HepG2 (cell line): Measurements from ENCODE around the gene SLC39A1. TPM values are rescaled to one million over a fixed set of nuclear protein-coding genes. Genes with fewer than 3 reads are reported as not detected.
A peak's percentile ranks its signal among the peaks of the same experiment; 100 is the strongest.

ENCODE experiments used
- CERS6 ChIP-seq: sonication (generic); formaldehyde crosslinking; IDR thresholded peaks from 2 replicates; pipeline ENCODE4 v1.5.0; 2020; ENCODE audit warnings: missing genetic modification reagents
- FOXK2 ChIP-seq: fragments of 450-650 bp; IDR thresholded peaks from 2 replicates; pipeline ENCODE4 v1.6.1; 2016
- FOXO1 ChIP-seq: sonication (generic); formaldehyde crosslinking; IDR thresholded peaks from 2 replicates; pipeline ENCODE4 v1.4.0; 2020; ENCODE audit warnings: missing genetic modification reagents
- HMGXB4 ChIP-seq, 2 experiments: sonication (generic) in 1 of 2; formaldehyde crosslinking in 1 of 2; IDR thresholded peaks; 2 replicates each; pipeline versions ENCODE4 v1.4.0 to v1.6.1; 2018 to 2020; ENCODE audit warnings: missing genetic modification reagents in 2 of 2, borderline replicate concordance in 1 of 2, low read depth in 1 of 2, mild to moderate bottlenecking in 1 of 2, missing biosample characterization in 1 of 2
- MIER2 ChIP-seq: IDR thresholded peaks from 2 replicates; pipeline ENCODE4 v1.6.1; 2016; ENCODE audit warnings: missing biosample characterization, missing genetic modification reagents
- NFATC3 ChIP-seq: sonication (generic); formaldehyde crosslinking; IDR thresholded peaks from 2 replicates; pipeline ENCODE4 v1.5.1; 2020; ENCODE audit warnings: mild to moderate bottlenecking, missing genetic modification reagents
- TSC22D2 ChIP-seq: sonication (generic); formaldehyde crosslinking; IDR thresholded peaks from 2 replicates; pipeline ENCODE4 v1.5.1; 2020; ENCODE audit warnings: missing genetic modification reagents, mild to moderate bottlenecking, borderline replicate concordance
- ZBTB7B ChIP-seq: sonication (generic); formaldehyde crosslinking; IDR thresholded peaks from 2 replicates; pipeline ENCODE4 v1.4.0; 2020; ENCODE audit warnings: missing genetic modification reagents
- ZFP62 ChIP-seq: sonication (generic); formaldehyde crosslinking; IDR thresholded peaks from 2 replicates; pipeline ENCODE4 v1.4.0; 2020; ENCODE audit warnings: missing genetic modification reagents
- ZNF138 ChIP-seq: sonication (generic); formaldehyde crosslinking; IDR thresholded peaks from 2 replicates; pipeline ENCODE4 v1.5.0; 2020; ENCODE audit warnings: mild to moderate bottlenecking, low read depth, missing genetic modification reagents
- ZNF468 ChIP-seq: sonication (generic); formaldehyde crosslinking; IDR thresholded peaks from 2 replicates; pipeline ENCODE4 v1.8.0; 2022; ENCODE audit warnings: mild to moderate bottlenecking, moderate library complexity, missing genetic modification reagents
- ZNF547 ChIP-seq: sonication (generic); formaldehyde crosslinking; IDR thresholded peaks from 2 replicates; pipeline ENCODE4 v1.5.1; 2020; ENCODE audit warnings: mild to moderate bottlenecking, missing genetic modification reagents
- ZNF616 ChIP-seq: sonication (generic); formaldehyde crosslinking; IDR thresholded peaks from 2 replicates; pipeline ENCODE4 v1.5.0; 2020; ENCODE audit warnings: low read depth, mild to moderate bottlenecking, missing genetic modification reagents
- ZNF761 ChIP-seq: sonication (generic); formaldehyde crosslinking; conservative IDR thresholded peaks from 2 replicates; pipeline ENCODE4 v1.4.0; 2020; ENCODE audit warnings: mild to moderate bottlenecking, missing genetic modification reagents
- ZNF772 ChIP-seq: sonication (generic); formaldehyde crosslinking; IDR thresholded peaks from 2 replicates; pipeline ENCODE4 v1.5.0; 2020; ENCODE audit warnings: mild to moderate bottlenecking, missing genetic modification reagents
- ZNF83 ChIP-seq: sonication (generic); formaldehyde crosslinking; IDR thresholded peaks from 2 replicates; pipeline ENCODE4 v1.4.0; 2020; ENCODE audit warnings: missing genetic modification reagents, mild to moderate bottlenecking, borderline replicate concordance
- polyA plus RNA-seq, 8 experiments: library from polyadenylated mRNA; depleted of rRNA in 3 of 8; stranded (reverse) in 7 of 8; unstranded in 1 of 8; fragments of >200 nt; fragmentation: Illumina TruSeq in 4 of 8; extraction: Trizol in 4 of 8; gene quantifications; 2 replicates each; pipeline versions ENCODE4 v1.2.1 to v1.2.3, GENCODE V29; 2011 to 2016; ENCODE audit warnings: low read depth in 4 of 8, missing spikeins in 1 of 8, mixed read lengths in 1 of 8; ENCODE audit not compliant: insufficient read depth in 1 of 8
- total RNA-seq, 5 experiments: library from RNA; depleted of rRNA; stranded (reverse); fragments of >200 nt; fragmentation: Illumina TruSeq; extraction: Trizol; gene quantifications; 2 replicates each; pipeline ENCODE4 v1.2.3, GENCODE V29; 2016; ENCODE audit warnings: low read depth in 1 of 5
- TF ChIP-seq, protein P1 (sequence below): sonication (generic); formaldehyde crosslinking; IDR thresholded peaks from 2 replicates; pipeline ENCODE4 v1.5.1; 2020; ENCODE audit warnings: mild to moderate bottlenecking, missing genetic modification reagents, borderline replicate concordance
- TF ChIP-seq, protein P2 (sequence below): IDR thresholded peaks from 2 replicates; pipeline ENCODE4 v1.6.1; 2018; ENCODE audit warnings: missing genetic modification reagents
- TF ChIP-seq, protein P3 (sequence below): sonication (generic); formaldehyde crosslinking; IDR thresholded peaks from 2 replicates; pipeline ENCODE4 v1.5.0; 2020; ENCODE audit warnings: mild to moderate bottlenecking, missing genetic modification reagents

SLC39A1 gene
- total and polyA plus RNA-seq, 2 of the 13 experiments (the other 11 are each of a cell fraction or from before 2014, with no cell fraction given), result 71.2 to 78.4 TPM

GRCh38 chr1:153953859-153954365 lies 9.4 kb downstream of the SLC39A1 start (continued):
- TF ChIP-seq FOXO1 (CRISPR knock-in tag) (peak; percentile 64), FOXK2 (peak; percentile 86; the same call in 1 of the 2 replicates), NFATC3 (0 out of 2 replicates have a peak, but pooled peaks have one; percentile 40), ZNF547 (CRISPR knock-in tag) (peak; percentile 31; the same call in 1 of the 2 replicates), ZNF616 (no peak), ZNF138 (CRISPR knock-in tag) (no peak), TSC22D2 (CRISPR knock-in tag) (no peak), ZBTB7B (CRISPR knock-in tag) (peak; percentile 72), ZNF772 (CRISPR knock-in tag) (0 out of 2 replicates have a peak, but pooled peaks have one; percentile 47), HMGXB4 (CRISPR knock-in tag; IDR thresholded peaks at IDR 0.05; ENCODE audit: borderline replicate concordance in 1 of 2, low read depth in 1 of 2) (0 out of 4 replicates have a peak, but pooled peaks of 1 of the 2 experiments have one; percentile 41), ZNF468 (no peak), ZNF761 (CRISPR knock-in tag) (no peak), ZNF83 (CRISPR knock-in tag) (no peak), MIER2 (CRISPR knock-in tag) (0 out of 2 replicates have a peak, but pooled peaks have one; percentile 48), CERS6 (no peak), ZFP62 (CRISPR knock-in tag) (no peak)
- TF ChIP-seq, protein P1, sequence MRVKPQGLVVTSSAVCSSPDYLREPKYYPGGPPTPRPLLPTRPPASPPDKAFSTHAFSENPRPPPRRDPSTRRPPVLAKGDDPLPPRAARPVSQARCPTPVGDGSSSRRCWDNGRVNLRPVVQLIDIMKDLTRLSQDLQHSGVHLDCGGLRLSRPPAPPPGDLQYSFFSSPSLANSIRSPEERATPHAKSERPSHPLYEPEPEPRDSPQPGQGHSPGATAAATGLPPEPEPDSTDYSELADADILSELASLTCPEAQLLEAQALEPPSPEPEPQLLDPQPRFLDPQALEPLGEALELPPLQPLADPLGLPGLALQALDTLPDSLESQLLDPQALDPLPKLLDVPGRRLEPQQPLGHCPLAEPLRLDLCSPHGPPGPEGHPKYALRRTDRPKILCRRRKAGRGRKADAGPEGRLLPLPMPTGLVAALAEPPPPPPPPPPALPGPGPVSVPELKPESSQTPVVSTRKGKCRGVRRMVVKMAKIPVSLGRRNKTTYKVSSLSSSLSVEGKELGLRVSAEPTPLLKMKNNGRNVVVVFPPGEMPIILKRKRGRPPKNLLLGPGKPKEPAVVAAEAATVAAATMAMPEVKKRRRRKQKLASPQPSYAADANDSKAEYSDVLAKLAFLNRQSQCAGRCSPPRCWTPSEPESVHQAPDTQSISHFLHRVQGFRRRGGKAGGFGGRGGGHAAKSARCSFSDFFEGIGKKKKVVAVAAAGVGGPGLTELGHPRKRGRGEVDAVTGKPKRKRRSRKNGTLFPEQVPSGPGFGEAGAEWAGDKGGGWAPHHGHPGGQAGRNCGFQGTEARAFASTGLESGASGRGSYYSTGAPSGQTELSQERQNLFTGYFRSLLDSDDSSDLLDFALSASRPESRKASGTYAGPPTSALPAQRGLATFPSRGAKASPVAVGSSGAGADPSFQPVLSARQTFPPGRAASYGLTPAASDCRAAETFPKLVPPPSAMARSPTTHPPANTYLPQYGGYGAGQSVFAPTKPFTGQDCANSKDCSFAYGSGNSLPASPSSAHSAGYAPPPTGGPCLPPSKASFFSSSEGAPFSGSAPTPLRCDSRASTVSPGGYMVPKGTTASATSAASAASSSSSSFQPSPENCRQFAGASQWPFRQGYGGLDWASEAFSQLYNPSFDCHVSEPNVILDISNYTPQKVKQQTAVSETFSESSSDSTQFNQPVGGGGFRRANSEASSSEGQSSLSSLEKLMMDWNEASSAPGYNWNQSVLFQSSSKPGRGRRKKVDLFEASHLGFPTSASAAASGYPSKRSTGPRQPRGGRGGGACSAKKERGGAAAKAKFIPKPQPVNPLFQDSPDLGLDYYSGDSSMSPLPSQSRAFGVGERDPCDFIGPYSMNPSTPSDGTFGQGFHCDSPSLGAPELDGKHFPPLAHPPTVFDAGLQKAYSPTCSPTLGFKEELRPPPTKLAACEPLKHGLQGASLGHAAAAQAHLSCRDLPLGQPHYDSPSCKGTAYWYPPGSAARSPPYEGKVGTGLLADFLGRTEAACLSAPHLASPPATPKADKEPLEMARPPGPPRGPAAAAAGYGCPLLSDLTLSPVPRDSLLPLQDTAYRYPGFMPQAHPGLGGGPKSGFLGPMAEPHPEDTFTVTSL (CRISPR knock-in tag), result 0 out of 2 replicates have a peak, but pooled peaks have one; percentile 24
- TF ChIP-seq, protein P2, sequence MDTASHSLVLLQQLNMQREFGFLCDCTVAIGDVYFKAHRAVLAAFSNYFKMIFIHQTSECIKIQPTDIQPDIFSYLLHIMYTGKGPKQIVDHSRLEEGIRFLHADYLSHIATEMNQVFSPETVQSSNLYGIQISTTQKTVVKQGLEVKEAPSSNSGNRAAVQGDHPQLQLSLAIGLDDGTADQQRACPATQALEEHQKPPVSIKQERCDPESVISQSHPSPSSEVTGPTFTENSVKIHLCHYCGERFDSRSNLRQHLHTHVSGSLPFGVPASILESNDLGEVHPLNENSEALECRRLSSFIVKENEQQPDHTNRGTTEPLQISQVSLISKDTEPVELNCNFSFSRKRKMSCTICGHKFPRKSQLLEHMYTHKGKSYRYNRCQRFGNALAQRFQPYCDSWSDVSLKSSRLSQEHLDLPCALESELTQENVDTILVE, result no peak
- TF ChIP-seq, protein P3, sequence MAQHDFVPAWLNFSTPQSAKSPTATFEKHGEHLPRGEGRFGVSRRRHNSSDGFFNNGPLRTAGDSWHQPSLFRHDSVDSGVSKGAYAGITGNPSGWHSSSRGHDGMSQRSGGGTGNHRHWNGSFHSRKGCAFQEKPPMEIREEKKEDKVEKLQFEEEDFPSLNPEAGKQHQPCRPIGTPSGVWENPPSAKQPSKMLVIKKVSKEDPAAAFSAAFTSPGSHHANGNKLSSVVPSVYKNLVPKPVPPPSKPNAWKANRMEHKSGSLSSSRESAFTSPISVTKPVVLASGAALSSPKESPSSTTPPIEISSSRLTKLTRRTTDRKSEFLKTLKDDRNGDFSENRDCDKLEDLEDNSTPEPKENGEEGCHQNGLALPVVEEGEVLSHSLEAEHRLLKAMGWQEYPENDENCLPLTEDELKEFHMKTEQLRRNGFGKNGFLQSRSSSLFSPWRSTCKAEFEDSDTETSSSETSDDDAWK (CRISPR knock-in tag), result no peak
